Panc1 (cell line): ENCODE results near the gene TMEM266. TPM values are rescaled to one million over a fixed set of nuclear protein-coding genes. Genes with fewer than 3 reads are reported as not detected.

ENCODE experiments used
- ATAC-seq: fragments of 200-7000 bp; cut with Tn5 transposase; 2 replicates; pipeline ENCODE4 v1.9.1; 2020; ENCODE audit warnings: mild to moderate bottlenecking, moderate library complexity
- BruUV-seq: library from RNA; stranded (reverse); fragments of 400-500 nt; replicated peaks from 2 replicates; lab custom pipeline; 2021; lab: Mats Ljungman, UMichigan
- CTCF ChIA-PET: fragments of 300-600 bp; sonication (Branson Sonifier 250); formaldehyde crosslinking; loops from one replicate; lab custom pipeline; 2022; ENCODE audit warnings: antibody characterized with exemption; lab: Charles Lee
- POLR2A ChIA-PET: fragments of 300-600 bp; sonication (Branson Sonifier 250); formaldehyde crosslinking; loops from one replicate; lab custom pipeline; 2022; ENCODE audit warnings: antibody characterized with exemption; lab: Charles Lee
- DNase-seq: peaks from one replicate; pipeline ENCODE4 v3.0.0-alpha.2; 2010; ENCODE audit warnings: low read depth, low spot score
- H3K27ac ChIP-seq: 2 replicates; pipeline ENCODE4 v1.5.1; 2011; ENCODE audit warnings: mild to moderate bottlenecking, low read length, inconsistent platforms
- H3K27me3 ChIP-seq: fragments of 200-500 bp; sonication (Bioruptor generic); 2 replicates; pipeline ENCODE4 v1.6.0; 2014; ENCODE audit warnings: low read length, inconsistent platforms; ENCODE audit not compliant: control insufficient read depth, insufficient read depth
- H3K36me3 ChIP-seq: fragments of 200-500 bp; sonication (Bioruptor generic); 2 replicates; pipeline ENCODE4 v1.5.1; 2014; ENCODE audit warnings: inconsistent platforms, mild to moderate bottlenecking, low read length, moderate library complexity; ENCODE audit not compliant: control insufficient read depth, insufficient read depth
- H3K4me1 ChIP-seq: 2 replicates; pipeline ENCODE4 v1.5.1; 2011; ENCODE audit warnings: inconsistent platforms, mild to moderate bottlenecking, low read length, moderate library complexity; ENCODE audit not compliant: control insufficient read depth, insufficient read depth
- H3K4me3 ChIP-seq, 2 experiments: 2 replicates each; pipeline ENCODE4 v1.5.1; 2011 to 2012; ENCODE audit warnings: low read depth in 2 of 2, low read length in 2 of 2, mild to moderate bottlenecking in 2 of 2, inconsistent platforms in 1 of 2, moderate library complexity in 1 of 2
- H3K9me3 ChIP-seq: fragments of 200-500 bp; sonication (Bioruptor generic); 2 replicates; pipeline ENCODE4 v1.5.1; 2014; ENCODE audit warnings: low read depth, mild to moderate bottlenecking, inconsistent platforms, low read length, moderate library complexity; ENCODE audit not compliant: control insufficient read depth, insufficient read depth
- CTCF ChIP-seq: fragments of 450-650 bp; IDR thresholded peaks from 2 replicates; pipeline ENCODE4 v1.5.1; 2017; ENCODE audit warnings: mild to moderate bottlenecking
- POLR2AphosphoS5 ChIP-seq: IDR thresholded peaks from 2 replicates; pipeline ENCODE4 v1.6.1; 2012; ENCODE audit warnings: mild to moderate bottlenecking, low read depth, low read length, moderate library complexity
- SIN3A ChIP-seq: IDR thresholded peaks from 2 replicates; pipeline ENCODE4 v1.6.1; 2012; ENCODE audit warnings: low read depth, mild to moderate bottlenecking, low read length, moderate library complexity, borderline replicate concordance; ENCODE audit not compliant: insufficient read depth
- TCF7L2 ChIP-seq: IDR thresholded peaks from 2 replicates; pipeline ENCODE4 v1.6.1; 2011; ENCODE audit warnings: mild to moderate bottlenecking, low read depth, low read length, inconsistent platforms
- in situ Hi-C: cut with HindIII; loops from 2 replicates; pipeline ENCODE4 v1.10.0; 2016; ENCODE audit warnings: low sequenced_read_pairs, low pct_unique_long_range_greater_than_20kb
- intact Hi-C: fragments of 100-400 bp; cut with micrococcal nuclease; formaldehyde crosslinking; loops from one replicate; pipeline ENCODE4 v1.10.0; 2022; ENCODE audit not compliant: unreplicated experiment
- total RNA-seq: library from RNA; stranded (reverse); gene quantifications from one replicate; pipeline ENCODE4 v1.2.1, GENCODE V29; 2021; ENCODE audit not compliant: unreplicated experiment
- TF ChIP-seq, protein P1 (sequence below), 2 experiments: IDR thresholded peaks; 2 replicates each; pipeline ENCODE4 v1.6.1; 2011 to 2012; ENCODE audit warnings: low read depth in 2 of 2, control low read depth in 1 of 2, low read length in 1 of 2, mild to moderate bottlenecking in 1 of 2, moderate library complexity in 1 of 2; ENCODE audit not compliant: insufficient read depth in 1 of 2

TMEM266 gene
- total RNA-seq, 1 experiment from 2014 or later: 0.21 TPM

DNA sequence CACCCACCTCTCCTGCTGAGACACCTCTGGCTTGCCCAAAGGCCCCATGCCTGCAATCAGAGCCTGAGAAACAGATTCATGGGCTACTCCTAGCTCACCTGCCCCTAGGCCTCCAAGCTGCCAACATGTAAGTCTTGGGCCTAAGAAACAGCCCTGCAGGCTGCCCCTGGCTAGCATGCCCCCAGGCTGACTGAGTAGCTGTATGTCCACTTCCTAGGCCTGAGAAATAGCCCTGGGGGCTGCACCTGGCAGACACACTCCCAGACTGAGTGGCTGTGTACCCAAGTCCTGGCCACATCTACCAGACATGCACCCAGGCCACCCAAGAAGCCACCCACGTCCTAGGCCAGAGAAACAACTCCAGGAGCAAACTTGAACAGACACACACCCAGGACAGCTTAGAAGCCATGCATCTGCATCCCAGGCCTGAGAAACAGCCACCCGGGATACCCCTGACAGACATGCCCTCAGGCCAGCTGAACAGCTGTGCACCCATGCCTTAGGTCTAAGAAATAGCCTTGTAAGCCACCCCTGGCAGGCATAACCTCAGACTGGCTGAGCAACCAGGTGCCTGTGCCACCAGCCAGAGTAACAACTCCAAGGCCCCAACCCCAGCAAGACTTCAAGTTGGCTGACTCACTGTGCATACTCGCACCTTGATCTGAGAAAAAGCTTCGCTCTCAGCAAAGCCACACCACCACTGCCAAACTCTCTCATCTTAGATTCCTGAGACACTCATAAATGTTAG is 35.6 kb upstream of the TMEM266 start:
- no peaks in the 10 kb centered on the region for H3K4me1 ChIP-seq
- POLR2A ChIA-PET: no interaction called here
- TF ChIP-seq CTCF: no peak
- no peak for TF ChIP-seq SIN3A
- TF ChIP-seq POLR2AphosphoS5: no peak
- TF ChIP-seq, protein P1, sequence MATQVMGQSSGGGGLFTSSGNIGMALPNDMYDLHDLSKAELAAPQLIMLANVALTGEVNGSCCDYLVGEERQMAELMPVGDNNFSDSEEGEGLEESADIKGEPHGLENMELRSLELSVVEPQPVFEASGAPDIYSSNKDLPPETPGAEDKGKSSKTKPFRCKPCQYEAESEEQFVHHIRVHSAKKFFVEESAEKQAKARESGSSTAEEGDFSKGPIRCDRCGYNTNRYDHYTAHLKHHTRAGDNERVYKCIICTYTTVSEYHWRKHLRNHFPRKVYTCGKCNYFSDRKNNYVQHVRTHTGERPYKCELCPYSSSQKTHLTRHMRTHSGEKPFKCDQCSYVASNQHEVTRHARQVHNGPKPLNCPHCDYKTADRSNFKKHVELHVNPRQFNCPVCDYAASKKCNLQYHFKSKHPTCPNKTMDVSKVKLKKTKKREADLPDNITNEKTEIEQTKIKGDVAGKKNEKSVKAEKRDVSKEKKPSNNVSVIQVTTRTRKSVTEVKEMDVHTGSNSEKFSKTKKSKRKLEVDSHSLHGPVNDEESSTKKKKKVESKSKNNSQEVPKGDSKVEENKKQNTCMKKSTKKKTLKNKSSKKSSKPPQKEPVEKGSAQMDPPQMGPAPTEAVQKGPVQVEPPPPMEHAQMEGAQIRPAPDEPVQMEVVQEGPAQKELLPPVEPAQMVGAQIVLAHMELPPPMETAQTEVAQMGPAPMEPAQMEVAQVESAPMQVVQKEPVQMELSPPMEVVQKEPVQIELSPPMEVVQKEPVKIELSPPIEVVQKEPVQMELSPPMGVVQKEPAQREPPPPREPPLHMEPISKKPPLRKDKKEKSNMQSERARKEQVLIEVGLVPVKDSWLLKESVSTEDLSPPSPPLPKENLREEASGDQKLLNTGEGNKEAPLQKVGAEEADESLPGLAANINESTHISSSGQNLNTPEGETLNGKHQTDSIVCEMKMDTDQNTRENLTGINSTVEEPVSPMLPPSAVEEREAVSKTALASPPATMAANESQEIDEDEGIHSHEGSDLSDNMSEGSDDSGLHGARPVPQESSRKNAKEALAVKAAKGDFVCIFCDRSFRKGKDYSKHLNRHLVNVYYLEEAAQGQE (IDR thresholded peaks at IDR 0.05; ENCODE audit: insufficient read depth in 1 of 2, low read depth in 2 of 2, low read length in 1 of 2): no peak
- no peak for TF ChIP-seq TCF7L2
- ATAC-seq (no peak), DNase-seq (no peak)
- H3K27ac ChIP-seq: no peak overlapping the region
- H3K4me3 ChIP-seq: no peak overlapping the region
- no TSS peak for BruUV-seq
- H3K27me3 ChIP-seq: no peaks in the 10 kb centered on the region
- in situ Hi-C loops: no loop called here
- intact Hi-C loops: no loop called here
- H3K36me3 ChIP-seq: no peaks in the 10 kb centered on the region
- CTCF ChIA-PET: no interaction called here
- H3K9me3 ChIP-seq: no peaks in the 10 kb centered on the region; the same call in 1 of the 2 replicates

DNA sequence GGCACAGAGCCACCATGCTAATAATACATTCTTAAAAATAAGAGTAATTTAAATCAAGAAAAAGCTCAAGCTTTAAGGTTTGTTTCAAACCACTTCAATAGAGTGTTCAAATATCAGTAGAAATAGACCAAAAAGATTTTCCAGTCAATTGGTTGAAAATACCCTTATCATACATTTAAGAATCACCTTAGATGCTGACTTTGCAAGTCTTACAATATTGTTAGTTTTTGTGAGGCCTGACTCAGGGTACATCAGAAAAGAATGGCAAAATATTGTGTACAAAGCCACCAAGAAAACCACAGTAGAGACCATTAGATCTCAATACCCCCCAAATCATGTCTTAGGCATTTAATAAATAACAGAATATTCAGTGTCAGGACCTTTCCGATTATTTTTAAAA is 27.7 kb upstream of the TMEM266 start:
- in situ Hi-C loops: no loop called here
- no TSS peak for BruUV-seq
- no peaks in the 10 kb centered on the region for H3K4me1 ChIP-seq
- H3K27ac ChIP-seq: no peak overlapping the region
- no peaks in the 10 kb centered on the region for H3K36me3 ChIP-seq
- no peak overlapping the region for H3K4me3 ChIP-seq
- no peak for TF ChIP-seq CTCF
- no peak for TF ChIP-seq SIN3A
- TF ChIP-seq POLR2AphosphoS5: no peak
- TF ChIP-seq TCF7L2: no peak
- TF ChIP-seq, protein P1 (IDR thresholded peaks at IDR 0.05; ENCODE audit: insufficient read depth in 1 of 2, low read depth in 2 of 2, low read length in 1 of 2): no peak
- DNase-seq (no peak), ATAC-seq (no peak)
- ChIA-PET POLR2A (no interaction called here), CTCF (no interaction called here)
- H3K9me3 ChIP-seq: no peaks in the 10 kb centered on the region
- intact Hi-C loops: no loop called here
- H3K27me3 ChIP-seq: peaks cover 2% of the 10 kb centered on the region; the same call in 1 of the 2 replicates
